ENCODE results near the gene OSBP2.

Gene OSBP2

DNA sequence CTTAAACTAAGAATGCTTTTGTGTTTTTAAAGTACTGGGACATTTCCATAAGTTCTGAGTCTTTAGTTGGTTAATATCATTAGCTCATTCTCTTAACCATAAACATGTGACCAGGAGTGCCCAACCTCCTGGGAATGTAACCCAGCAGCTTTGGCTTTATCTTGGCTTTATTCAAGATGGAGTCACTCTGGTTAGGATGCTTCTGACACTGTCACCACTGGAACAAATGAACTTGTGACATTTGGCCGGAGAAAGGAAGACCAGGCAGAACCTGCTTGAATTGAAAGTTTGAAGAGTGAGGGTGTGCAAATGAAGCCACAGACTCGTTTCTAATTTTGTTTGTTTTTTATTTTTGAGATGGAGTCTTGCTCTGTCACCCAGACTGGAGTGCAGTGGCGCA, 54.6 kb downstream of the OSBP2 start:
- TF ChIP-seq EZH2phosphoT487 (IDR thresholded peaks at IDR 0.05; ENCODE audit: borderline replicate concordance, low read length) = no peak
- TF ChIP-seq, protein P1, sequence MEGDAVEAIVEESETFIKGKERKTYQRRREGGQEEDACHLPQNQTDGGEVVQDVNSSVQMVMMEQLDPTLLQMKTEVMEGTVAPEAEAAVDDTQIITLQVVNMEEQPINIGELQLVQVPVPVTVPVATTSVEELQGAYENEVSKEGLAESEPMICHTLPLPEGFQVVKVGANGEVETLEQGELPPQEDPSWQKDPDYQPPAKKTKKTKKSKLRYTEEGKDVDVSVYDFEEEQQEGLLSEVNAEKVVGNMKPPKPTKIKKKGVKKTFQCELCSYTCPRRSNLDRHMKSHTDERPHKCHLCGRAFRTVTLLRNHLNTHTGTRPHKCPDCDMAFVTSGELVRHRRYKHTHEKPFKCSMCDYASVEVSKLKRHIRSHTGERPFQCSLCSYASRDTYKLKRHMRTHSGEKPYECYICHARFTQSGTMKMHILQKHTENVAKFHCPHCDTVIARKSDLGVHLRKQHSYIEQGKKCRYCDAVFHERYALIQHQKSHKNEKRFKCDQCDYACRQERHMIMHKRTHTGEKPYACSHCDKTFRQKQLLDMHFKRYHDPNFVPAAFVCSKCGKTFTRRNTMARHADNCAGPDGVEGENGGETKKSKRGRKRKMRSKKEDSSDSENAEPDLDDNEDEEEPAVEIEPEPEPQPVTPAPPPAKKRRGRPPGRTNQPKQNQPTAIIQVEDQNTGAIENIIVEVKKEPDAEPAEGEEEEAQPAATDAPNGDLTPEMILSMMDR (IDR thresholded peaks at IDR 0.05; ENCODE audit: low read depth, low read length, poor library complexity, severe bottlenecking) = no peak
- H4K20me1 ChIP-seq (ENCODE audit: control insufficient read depth, insufficient read depth, low read depth, low read length) = no peaks in the 10 kb centered on the region
- no peaks in the 10 kb centered on the region for H3K9me3 ChIP-seq (ENCODE audit: control insufficient read depth, insufficient read depth, low read length)
- no peaks in the 10 kb centered on the region for H3K79me2 ChIP-seq (ENCODE audit: control insufficient read depth, low read length)
- no peaks in the 10 kb centered on the region for H3K9me2 ChIP-seq (replicated peaks; ENCODE audit: control insufficient read depth, low read length)
- H3K4me3 ChIP-seq (ENCODE audit: low read length) = no peak overlapping the region
- no peaks in the 10 kb centered on the region for H3K4me1 ChIP-seq (ENCODE audit: control insufficient read depth, low read length)
- H3K27me3 ChIP-seq (ENCODE audit: control insufficient read depth, low read length) = peaks cover under 1% of the 10 kb centered on the region; the same call in 1 of the 2 replicates
- no peaks in the 10 kb centered on the region for H3K36me3 ChIP-seq (ENCODE audit: control insufficient read depth, low read length)
- no peaks in the 10 kb centered on the region for H3F3A ChIP-seq (ENCODE audit: control insufficient read depth, insufficient read depth)
- no peak overlapping the region for H3K27ac ChIP-seq (ENCODE audit: low read depth, low read length)
- no peak overlapping the region for H3K4me2 ChIP-seq (ENCODE audit: low read length)

DNA sequence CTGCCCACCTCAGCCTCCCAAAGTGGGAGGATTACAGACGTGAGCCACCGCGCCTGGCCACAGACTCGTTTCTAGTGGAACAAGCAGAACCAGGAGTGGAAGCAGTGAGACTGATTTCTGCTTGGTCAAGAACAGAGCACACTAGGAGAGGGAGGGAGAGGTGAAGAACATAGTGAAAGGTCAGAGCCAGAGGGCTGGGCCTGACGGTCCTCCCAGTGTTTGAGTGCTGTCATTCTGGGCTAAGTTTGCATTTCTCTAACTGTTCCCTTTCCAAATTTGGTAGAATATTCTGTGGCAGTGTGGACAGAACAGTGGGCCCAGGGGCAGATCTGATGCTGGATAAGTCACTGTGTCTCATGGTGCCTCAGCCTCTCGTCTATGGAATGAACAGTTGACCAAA, 55.2 kb downstream of the OSBP2 start:
- no peaks in the 10 kb centered on the region for H3K9me2 ChIP-seq (replicated peaks; ENCODE audit: control insufficient read depth, low read length)
- TF ChIP-seq, protein P1 (IDR thresholded peaks at IDR 0.05; ENCODE audit: low read depth, low read length, poor library complexity, severe bottlenecking) = no peak
- no peak for TF ChIP-seq EZH2phosphoT487 (IDR thresholded peaks at IDR 0.05; ENCODE audit: borderline replicate concordance, low read length)
- no peaks in the 10 kb centered on the region for H3K36me3 ChIP-seq (ENCODE audit: control insufficient read depth, low read length)
- no peaks in the 10 kb centered on the region for H3K9me3 ChIP-seq (ENCODE audit: control insufficient read depth, insufficient read depth, low read length)
- no peaks in the 10 kb centered on the region for H3K4me1 ChIP-seq (ENCODE audit: control insufficient read depth, low read length)
- H3K79me2 ChIP-seq (ENCODE audit: control insufficient read depth, low read length) = no peaks in the 10 kb centered on the region
- H4K20me1 ChIP-seq (ENCODE audit: control insufficient read depth, insufficient read depth, low read depth, low read length) = no peaks in the 10 kb centered on the region
- H3F3A ChIP-seq (ENCODE audit: control insufficient read depth, insufficient read depth) = no peaks in the 10 kb centered on the region
- H3K4me2 ChIP-seq (ENCODE audit: low read length) = no peak overlapping the region
- no peak overlapping the region for H3K27ac ChIP-seq (ENCODE audit: low read depth, low read length)
- no peaks in the 10 kb centered on the region for H3K27me3 ChIP-seq (ENCODE audit: control insufficient read depth, low read length)
- H3K4me3 ChIP-seq (ENCODE audit: low read length) = no peak overlapping the region

DNA sequence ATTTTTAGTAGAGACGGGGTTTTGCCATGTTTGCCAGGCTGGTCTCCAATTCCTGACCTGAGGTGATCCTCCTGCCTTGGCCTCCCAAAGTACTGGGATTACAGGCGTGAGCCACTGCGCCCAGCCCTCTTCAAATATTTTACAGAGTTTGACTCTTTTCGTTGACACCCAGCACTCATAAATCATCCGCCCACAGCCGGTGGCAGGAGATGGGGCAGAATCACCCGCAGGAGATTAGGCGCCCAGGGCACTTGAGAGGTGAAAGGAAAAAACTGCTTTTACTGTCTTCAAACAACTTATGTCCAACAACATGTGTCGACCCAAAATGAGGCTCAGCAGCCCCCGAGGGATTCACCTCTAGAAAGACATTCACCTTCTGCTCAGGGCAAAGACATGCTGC, 56.9 kb downstream of the OSBP2 start:
- no peaks in the 10 kb centered on the region for H3K36me3 ChIP-seq (ENCODE audit: control insufficient read depth, low read length)
- H3F3A ChIP-seq (ENCODE audit: control insufficient read depth, insufficient read depth) = no peaks in the 10 kb centered on the region
- TF ChIP-seq, protein P1 (IDR thresholded peaks at IDR 0.05; ENCODE audit: low read depth, low read length, poor library complexity, severe bottlenecking) = no peak
- TF ChIP-seq EZH2phosphoT487 (IDR thresholded peaks at IDR 0.05; ENCODE audit: borderline replicate concordance, low read length) = no peak
- H3K9me3 ChIP-seq (ENCODE audit: control insufficient read depth, insufficient read depth, low read length) = no peaks in the 10 kb centered on the region
- H3K79me2 ChIP-seq (ENCODE audit: control insufficient read depth, low read length) = no peaks in the 10 kb centered on the region
- no peaks in the 10 kb centered on the region for H4K20me1 ChIP-seq (ENCODE audit: control insufficient read depth, insufficient read depth, low read depth, low read length)
- H3K4me3 ChIP-seq (ENCODE audit: low read length) = no peak overlapping the region
- no peaks in the 10 kb centered on the region for H3K27me3 ChIP-seq (ENCODE audit: control insufficient read depth, low read length)
- H3K4me1 ChIP-seq (ENCODE audit: control insufficient read depth, low read length) = no peaks in the 10 kb centered on the region
- no peak overlapping the region for H3K4me2 ChIP-seq (ENCODE audit: low read length)
- no peak overlapping the region for H3K27ac ChIP-seq (ENCODE audit: low read depth, low read length)
- no peaks in the 10 kb centered on the region for H3K9me2 ChIP-seq (replicated peaks; ENCODE audit: control insufficient read depth, low read length)

DNA sequence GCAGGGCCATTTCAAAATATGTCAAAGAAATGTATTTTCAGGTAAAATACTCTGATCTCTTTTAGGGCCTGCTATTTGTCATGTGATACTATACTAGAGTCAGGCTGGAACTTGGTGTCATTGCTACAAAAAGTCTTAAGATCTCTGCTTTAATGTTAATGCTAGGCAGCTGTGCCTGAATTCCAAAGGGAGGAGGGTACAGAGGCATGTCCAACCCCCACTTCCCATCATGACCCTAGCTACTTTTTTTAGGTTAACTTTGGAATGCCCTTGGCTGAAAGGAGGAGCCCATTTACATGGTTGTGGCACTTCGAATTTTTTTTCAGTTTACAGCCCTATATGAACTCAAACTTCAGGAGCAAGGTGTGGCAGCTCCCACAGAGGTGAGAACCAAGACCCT, 58.1 kb downstream of the OSBP2 start:
- H3K4me2 ChIP-seq (ENCODE audit: low read length) = no peak overlapping the region
- no peaks in the 10 kb centered on the region for H3K4me1 ChIP-seq (ENCODE audit: control insufficient read depth, low read length)
- no peaks in the 10 kb centered on the region for H3F3A ChIP-seq (ENCODE audit: control insufficient read depth, insufficient read depth)
- no peaks in the 10 kb centered on the region for H3K36me3 ChIP-seq (ENCODE audit: control insufficient read depth, low read length)
- no peaks in the 10 kb centered on the region for H3K9me2 ChIP-seq (replicated peaks; ENCODE audit: control insufficient read depth, low read length)
- no peaks in the 10 kb centered on the region for H3K9me3 ChIP-seq (ENCODE audit: control insufficient read depth, insufficient read depth, low read length)
- no peak overlapping the region for H3K4me3 ChIP-seq (ENCODE audit: low read length)
- no peaks in the 10 kb centered on the region for H3K27me3 ChIP-seq (ENCODE audit: control insufficient read depth, low read length)
- H3K79me2 ChIP-seq (ENCODE audit: control insufficient read depth, low read length) = no peaks in the 10 kb centered on the region
- no peak overlapping the region for H3K27ac ChIP-seq (ENCODE audit: low read depth, low read length)
- H4K20me1 ChIP-seq (ENCODE audit: control insufficient read depth, insufficient read depth, low read depth, low read length) = no peaks in the 10 kb centered on the region
- TF ChIP-seq, protein P1 (IDR thresholded peaks at IDR 0.05; ENCODE audit: low read depth, low read length, poor library complexity, severe bottlenecking) = no peak
- no peak for TF ChIP-seq EZH2phosphoT487 (IDR thresholded peaks at IDR 0.05; ENCODE audit: borderline replicate concordance, low read length)
